NCI-H82 treated with DMSO at 0.1 percent for 48 hours (cell line): ENCODE measurements around the gene GTSF1L.
"Not testable (repeated sequence)": the region's sequence is repeated elsewhere in the genome, so short reads cannot be mapped to it uniquely, and the experiment has no call there.

Experiments
- DNase-seq: peaks from one replicate; lab custom pipeline; 2025; ENCODE audit not compliant: unreplicated experiment; lab: John Stamatoyannopoulos, UW

Gene GTSF1L

DNA sequence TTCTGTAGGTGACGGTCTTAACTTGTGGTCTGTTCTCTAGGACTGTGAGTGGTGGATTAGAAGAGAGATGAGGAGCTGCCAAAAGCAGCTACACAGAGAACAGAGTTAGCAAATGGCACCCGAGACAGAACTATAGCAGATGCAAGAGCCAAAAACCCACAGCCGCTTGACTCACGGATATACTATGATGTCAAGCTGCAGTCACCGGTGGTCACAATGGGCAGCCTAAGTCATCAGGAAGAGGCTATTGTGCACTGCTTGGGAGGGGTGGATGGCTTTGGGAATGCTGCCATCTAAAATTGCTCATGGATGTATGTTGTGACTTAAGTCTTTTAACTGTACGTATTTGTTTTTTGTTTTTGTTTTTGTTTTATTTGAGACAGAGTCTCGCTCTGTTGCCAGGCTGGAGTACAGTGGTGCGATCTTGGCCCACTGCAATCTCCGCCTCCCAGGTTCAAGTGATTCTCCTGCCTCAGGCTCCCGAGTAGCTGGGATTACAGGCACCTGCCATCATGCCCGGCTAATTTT lies at the start of gene GTSF1L:
Gene GTSF1L (minus strand): TSS at position 192 of the 528 bp plus-strand sequence. CDS start 308 bp downstream, outside the sequence.
- DNase-seq, result no peak

DNA sequence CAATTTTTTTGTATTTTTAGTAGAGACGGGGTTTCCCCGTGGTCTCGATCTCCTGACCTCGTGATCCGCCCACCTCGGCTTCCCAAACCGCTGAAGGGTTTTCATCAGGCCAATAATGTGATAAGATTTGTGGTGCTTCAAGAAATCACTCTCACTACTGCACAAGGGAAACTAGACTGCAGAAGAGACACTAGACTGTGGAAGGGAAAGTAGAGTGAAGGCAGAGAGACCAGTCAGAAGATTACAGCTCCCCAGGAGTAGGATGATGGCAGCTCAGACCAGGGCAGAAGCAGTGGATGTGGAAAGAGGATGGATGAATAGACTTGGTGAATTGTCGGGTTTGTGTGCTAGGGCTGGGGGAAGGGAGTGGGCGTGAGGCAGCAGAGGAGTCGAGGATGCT lies 48.0 kb upstream of the GTSF1L start:
- DNase-seq, result no peak

DNA sequence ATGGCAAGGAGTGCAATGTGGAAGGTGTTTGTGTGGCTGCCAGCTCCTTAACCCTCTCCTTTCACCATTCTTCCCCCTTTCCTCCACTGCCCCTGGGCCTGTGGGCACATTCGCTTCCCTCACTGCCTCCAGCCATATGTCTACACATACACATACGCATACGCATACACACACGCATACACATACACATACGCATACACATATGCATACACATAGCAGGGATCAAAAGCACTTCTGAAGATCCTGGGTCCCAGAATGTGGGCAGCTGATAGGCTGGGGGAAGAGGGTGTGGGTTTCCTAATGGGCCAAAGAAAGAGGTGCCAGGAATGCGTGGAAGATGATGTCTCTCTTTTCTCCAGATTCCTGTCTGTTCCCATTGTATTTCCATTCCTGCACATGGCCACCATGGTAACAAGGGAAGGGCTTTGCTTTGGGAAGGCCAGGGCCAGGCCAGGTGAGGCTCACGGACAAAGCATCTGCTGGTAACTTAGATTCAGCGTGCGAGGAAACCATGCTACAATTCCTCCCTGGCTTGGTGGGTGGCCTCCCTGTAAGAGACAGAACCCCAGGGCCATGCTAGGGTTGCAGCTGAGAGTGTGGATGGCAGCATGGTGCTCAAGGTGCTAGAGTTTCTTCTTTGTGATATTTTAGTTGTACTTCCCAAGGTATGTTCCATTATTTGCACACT lies 44.8 kb upstream of the GTSF1L start:
- no peak for DNase-seq

DNA sequence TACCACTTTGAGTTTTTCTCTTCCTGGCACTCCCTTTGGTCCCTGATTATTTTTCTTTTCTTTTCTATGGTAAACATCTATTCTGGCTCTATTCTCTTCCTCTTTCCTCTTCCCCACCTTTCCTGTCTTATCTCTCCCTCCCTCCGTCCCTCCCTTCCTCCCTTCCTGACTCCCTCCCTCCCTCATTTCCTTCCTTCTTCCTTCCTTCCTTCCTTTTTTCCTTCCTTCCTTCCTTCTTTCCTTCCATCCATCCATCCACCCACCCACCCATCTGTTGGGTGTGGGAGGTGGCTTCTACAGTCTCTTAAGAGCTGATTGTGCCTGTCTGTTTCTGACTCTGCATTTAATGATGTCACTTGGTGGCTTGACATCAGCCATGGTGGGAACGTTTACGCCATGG lies 43.5 kb upstream of the GTSF1L start:
- no peak for DNase-seq

DNA sequence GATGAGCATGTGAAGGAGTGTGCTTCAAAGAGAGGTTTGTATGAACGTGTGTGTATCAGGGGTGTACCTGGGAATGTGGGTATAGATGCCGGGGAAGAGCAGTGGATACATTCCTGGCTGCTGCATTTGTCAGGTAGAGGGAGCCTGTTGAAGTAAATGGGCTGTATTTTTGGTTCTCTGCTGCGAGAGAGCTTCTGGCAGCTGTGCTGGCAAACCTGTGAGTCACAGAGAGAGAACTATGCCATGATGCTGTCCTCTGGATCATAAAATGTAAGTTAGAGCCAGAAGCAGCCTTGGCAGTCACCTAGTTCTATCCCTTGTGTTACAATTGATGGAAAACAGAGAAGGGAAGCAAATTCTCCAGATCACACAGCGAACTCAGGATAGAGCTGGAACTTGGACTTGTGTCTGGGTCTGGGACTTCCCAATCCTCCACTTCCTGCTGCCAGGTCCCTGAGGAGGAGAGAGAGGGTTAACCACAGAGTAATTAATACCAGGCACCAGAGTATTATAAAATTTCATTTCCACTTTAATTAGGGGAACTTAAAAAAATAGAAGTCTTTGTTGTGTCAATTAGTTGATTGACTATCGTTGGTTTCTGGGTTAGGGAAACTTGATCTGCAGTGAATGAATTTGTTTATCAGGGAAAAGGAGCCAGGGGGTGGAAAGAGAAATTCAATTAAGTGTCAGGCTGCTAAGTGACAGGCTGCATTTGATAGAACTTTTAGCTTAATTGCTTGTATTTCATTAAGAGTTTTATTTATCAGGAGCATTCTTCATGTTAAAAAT lies 41.1 kb upstream of the GTSF1L start:
- no peak for DNase-seq

DNA sequence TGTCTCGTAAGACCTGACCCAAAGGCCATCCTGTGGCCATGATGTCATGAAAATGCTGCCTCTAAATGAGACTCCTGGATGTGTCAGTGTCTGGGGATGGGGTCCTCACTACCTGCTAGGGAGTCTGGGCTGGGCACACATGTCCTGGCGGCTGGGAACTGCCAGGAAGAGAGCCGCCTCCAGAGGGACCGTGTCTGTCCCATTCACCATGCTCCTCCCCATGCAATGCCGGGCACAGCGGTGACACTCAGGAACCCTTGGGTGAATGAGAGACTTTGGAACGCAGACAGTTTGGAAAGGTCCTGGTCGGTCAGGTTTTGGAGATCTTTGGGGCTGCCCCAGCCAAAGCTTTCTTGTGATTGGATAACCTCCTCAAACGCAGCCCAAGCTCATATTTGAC lies 40.1 kb upstream of the GTSF1L start:
- no peak for DNase-seq

DNA sequence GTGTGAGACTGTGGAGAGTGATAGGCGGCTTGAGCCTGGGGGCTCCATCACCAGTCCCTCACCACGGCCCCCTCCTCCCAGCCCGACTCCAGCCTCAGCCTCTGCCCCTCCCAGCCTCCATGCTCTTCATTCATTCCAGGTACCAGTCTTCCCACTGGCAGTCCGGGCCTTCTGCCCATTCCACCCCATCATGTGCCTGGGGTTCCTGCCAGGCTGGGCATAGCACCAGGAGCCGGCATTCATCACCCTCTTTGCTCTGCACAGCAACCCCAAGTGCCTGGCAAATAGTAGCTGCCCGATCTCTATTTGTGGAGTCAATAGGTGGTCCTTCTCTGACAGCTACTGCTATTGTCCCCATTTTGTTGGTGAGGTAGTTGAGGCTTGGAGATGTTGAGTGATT lies 39.6 kb upstream of the GTSF1L start:
- DNase-seq, result no peak

DNA sequence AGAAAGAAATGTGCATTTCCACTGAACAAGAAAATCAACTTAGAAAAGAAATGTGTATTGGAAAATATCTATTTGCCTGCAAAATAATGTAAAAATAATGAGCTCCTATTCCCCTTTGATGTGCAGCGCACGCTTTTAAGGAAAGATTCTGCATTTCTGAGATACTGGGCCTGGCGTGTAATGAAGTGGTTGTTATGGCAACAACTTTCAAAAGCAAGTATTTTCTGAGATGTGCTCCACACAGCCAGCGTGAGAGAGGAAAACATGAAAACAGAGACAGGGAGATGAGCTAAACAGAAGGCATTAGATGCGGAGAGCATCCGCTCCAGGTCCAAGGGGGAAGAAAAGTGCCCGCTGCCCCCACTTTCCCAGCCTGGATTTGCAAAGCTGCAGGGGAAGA lies 39.1 kb upstream of the GTSF1L start:
- DNase-seq, result no peak

DNA sequence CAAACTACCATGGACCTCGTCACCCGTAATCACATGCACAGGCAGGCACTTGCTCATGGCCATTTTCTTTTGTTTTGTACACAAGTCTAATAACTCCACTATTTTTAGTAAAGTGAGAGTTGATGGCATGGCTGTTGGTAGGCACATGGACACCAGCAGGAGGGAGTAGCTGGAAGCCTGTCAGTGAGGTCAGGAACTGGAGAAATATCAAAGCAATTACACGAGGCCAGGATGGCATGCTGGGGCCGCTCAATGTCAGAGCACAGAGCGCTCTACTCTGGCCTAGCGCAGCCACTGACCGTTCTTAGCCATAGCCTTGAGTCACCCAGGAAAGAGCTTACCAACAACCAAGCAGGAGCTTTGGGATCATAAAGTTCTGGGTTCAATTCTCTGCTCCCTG lies 36.1 kb upstream of the GTSF1L start:
- DNase-seq, result no peak

DNA sequence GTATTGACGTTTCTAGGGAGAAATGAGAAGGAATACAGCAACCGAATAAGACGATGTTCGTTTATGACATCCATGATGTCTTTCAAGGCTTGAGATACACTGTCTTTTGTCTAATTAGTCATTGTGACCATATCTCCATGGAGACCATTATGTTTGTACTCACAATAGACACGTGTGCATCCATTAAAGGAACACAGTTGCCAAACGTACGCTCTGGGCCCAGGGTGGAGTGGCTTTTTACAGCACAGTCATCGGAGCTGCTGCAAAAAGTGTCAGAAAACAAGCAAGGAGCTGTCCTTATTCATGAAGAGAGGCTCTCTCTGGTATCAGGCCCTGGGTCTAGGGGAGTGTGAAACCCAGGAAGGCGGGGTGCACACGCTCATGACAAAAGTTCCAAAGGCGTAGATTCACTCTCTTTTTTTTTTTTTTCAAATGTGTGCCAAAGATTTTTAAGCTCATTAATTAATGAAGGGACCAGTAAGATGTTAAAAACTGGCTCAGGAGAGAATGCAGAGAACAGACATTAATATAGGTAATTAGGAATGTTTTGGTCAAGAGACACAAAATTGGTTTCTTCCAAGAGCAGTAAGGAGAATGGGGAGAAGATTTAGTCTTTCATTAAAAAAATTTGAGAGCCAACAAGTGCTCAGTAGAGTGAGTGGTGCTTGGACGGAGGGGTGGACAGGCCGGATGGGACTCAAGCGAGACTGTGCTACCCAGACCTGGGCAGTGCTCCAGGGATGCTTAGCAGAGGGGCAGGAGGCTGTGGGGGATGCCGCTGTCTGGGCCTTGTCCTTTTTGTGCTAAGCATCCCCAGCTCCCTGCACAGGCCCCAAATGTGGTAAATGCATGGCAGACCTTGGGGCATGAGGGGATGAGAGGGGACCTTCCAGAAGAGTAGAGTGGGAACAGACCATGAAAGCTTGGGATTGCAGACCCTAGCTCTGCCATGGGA lies 34.9 kb upstream of the GTSF1L start:
- DNase-seq, result no peak

DNA sequence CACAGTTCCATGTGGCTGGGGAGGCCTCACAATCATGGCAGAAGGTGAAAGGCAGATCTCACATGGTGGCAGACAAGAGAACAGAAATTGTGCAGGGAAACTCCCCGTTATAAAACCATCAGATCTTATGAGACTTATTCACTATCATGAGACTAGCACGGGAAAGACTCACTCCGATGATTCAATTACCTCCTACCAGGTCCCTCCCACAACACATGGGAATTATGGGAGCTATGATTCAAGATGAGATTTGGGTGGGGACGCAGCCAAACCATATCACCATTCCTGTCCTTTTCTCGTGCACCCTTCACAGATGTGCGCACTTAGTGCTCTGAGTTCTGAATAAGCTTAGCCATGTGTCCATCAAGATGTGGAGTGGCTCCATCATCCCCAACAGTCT lies 31.1 kb upstream of the GTSF1L start:
- DNase-seq, result not testable (repeated sequence)

DNA sequence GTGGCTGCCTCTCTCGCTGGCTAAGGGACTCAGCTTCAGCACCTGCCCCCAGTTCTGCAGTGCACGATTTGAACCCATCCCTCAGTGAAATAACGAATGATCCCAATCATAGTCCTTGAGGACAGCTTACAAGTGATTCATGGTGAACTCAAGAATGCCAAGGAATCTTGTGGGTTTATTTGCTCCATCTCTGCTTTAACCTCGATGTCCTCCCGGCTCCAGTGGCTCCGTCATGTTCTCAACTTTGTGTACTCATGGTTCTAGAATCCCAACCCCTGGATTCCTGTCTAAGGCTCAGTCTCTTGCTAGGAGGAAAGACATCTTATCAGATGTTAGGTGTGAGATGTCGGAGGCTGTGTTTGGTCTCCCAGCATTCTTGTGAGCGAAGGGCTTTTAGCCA lies 29.0 kb upstream of the GTSF1L start:
- DNase-seq, result no peak

DNA sequence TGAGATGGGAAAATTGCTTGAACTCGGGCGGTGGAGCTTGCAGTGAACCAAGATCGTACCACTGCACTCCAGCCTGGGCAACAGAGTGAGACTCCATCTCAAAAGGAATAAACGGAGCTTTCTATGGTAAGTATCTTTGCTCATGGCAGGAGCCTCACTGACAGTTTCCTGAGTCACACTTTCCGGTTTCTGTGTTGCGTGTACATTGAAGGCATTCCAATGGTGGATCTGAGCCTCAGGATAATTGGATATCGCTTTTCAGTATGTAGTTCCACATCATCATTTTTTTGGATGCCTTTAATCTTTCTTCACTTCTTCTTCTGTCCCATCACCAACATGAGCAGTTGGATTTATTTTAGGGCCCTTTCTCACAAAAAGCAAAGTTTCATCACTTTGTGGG lies 28.6 kb upstream of the GTSF1L start:
- no peak for DNase-seq

DNA sequence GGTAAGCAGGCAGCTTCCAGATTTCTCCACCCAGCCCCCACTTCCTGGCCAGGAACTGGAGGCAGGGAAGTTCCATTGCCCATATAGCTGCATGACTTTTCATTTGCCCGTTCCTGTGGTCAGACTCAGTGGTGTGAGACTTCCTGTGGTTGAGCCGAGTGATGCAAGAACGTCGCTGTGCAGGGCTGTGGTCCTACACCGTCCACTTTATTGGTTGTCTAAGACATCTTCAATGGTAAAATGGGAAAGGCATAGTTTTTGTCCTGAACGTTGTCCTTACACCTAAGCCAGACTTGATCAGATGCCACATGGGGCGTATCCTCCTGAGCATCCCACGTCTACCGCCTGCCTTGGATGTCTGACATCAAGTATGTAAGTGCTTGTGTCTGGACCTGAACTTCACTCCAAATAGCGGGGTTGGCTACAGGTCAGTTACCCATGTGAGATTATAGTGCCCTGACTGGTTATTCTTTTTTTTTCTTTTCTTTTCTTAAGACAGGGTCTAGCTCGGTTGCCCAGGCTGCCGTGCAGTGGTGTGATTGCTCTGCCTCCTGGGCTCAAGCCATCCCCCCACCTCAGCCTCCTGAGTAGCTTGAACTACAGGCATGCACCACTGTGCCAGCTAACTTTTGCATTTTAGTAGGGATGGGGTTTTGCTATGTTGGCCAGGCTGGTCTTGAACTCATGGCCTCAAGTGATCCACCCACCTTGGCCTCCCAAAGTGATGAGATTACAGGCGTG lies 25.9 kb upstream of the GTSF1L start:
- DNase-seq, result no peak

DNA sequence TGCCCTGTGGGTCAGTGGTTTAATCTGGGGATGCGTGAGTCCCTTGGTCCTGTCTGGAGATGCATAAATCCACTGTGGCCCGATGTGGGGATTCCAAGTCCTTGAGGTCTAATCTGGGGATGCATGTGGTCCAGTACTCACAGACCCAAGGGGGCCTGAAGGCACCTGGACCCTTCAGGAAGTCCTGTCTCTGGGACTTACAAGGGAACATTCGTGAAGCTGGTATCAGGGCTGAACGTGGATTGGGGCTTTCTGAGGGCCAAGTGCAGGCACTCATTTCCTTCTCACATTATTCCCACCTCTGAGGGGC lies 25.2 kb upstream of the GTSF1L start:
- no peak for DNase-seq

DNA sequence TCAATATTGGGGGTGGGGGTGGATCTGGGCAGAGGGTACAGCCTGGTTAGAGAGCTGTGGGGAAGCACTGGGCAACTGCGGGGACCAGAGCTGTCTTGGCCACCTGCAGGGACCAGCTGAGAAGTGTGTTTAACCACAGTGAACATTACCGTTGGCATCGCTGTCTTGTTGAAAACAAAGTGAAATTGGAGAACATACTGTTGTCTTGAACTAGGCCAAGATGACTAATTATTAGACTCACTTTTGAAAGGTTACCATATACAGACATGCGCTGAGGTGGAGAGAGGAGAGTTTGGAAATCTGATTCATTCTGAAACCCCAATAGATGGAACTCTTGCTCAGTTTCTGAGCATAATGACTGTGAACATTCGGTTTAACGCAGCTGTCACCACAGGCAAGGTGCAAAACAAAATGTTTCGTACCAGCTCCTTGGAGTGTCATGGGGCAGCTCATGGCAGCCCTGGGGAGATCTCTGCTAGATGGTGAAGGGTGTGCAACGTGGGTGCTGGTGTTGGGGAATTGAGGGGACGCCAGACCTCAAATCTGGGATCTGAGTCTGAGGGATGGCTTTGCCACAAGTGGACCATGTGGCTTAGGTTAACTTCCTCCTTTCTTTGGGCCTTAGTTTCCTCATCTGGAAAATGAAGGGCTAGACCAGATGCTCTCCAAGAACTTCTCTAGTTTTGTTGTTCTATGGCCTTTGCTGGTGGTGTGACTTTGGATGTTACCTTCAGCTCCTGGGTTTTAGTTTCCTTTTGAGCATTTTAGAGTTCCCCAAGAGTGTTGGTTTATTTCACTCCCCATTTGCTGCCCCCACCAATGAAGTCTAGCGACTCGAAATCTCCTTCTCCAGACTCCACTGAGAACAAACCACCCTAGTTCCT lies 24.6 kb upstream of the GTSF1L start:
- no peak for DNase-seq

DNA sequence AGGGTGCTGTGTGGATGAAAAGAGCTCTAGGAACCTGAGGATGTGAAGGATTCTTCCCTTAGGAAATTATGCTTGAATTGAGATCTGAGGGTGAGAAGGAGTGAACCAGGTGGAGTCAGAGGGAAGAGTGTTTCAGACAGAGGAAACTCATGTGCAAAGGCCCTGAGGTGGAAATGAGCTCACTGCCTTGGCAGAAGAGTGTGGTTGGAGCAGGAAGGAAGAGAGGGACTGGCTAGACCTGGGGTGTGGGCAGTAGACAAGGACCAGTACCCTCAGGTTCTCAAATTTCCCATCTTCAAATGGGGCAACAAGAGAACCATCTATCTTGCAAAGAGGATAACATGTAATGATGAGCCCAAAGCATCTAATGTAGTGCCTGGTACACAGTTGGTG lies 24.0 kb upstream of the GTSF1L start:
- DNase-seq, result no peak

DNA sequence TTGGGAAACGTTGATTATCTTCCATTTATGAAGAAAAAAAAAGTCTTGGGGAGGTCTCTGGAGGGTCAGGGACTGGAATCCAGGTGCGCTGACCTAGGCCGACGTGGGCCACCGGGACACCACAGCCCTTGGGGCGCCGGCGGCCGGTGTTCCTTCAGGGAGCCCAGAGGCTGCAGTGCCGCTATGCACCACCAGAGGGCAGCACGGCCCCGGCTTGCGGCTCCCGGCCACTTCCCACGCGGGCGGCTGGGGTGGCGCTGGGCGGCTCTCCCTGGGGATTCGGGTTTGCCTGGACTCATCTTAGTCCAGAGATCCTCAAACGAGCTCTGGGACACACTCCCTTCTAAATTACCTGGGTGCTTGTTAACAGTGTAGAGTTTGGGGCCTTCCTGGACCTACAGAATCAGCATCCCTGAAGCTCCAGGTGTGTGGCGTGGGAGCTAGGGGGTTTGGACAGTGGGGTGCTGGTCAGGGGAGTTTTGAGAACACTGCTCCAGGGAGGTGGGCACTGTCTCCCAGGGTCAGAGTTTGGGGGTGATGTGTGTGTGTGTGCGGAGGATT lies 23.0 kb upstream of the GTSF1L start:
- DNase-seq, result peak; percentile 5

DNA sequence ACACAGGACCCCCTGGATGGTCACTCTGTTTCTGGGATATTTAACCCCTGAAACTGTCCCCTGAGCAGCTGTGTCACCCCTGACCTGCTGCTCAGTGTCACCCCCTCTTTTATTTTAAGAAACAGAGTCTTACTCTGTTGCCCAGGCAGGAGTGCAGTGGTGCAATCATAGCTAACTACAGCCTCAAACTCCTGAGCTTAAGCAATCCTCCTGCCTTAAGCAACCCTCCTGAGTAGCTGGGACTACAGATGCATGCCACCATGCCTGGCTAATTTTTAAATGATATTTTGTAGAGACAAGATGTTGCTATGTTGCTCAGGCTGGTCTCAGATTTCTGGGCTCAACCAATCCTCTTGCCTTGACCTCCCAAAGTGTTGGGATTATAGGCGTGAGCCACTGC lies 21.5 kb upstream of the GTSF1L start:
- no peak for DNase-seq
